ENCODE measurements around the gene CFDP1.
"Not testable (repeated sequence)": the region's sequence is repeated elsewhere in the genome, so short reads cannot be mapped to it uniquely, and the experiment has no call there.

The CFDP1 gene

GRCh38 chr16:75456971-75457370 is 23.7 kb upstream of the CFDP1 start:
- Histone ChIP-seq H3K9ac (ENCODE audit: low read depth, low read length) (no peak overlapping the region), H3K9me3 (ENCODE audit: control insufficient read depth, insufficient read depth, low read length) (no peaks in the 10 kb centered on the region), H3K4me3 (ENCODE audit: low read depth, low read length) (no peak overlapping the region), H3K27me3 (ENCODE audit: control insufficient read depth, insufficient read depth, low read length) (no peaks in the 10 kb centered on the region), H3K36me3 (ENCODE audit: control insufficient read depth, insufficient read depth, low read length) (no peaks in the 10 kb centered on the region), H3K4me1 (ENCODE audit: control insufficient read depth, insufficient read depth, low read length) (peaks cover 18% of the 10 kb centered on the region)

GRCh38 chr16:75456486-75456885 is 23.2 kb upstream of the CFDP1 start:
- not testable (repeated sequence) for H3K27me3 ChIP-seq (ENCODE audit: control insufficient read depth, insufficient read depth, low read length); H3K4me3 ChIP-seq (ENCODE audit: low read depth, low read length); H3K36me3 ChIP-seq (ENCODE audit: control insufficient read depth, insufficient read depth, low read length); H3K9ac ChIP-seq (ENCODE audit: low read depth, low read length); H3K9me3 ChIP-seq (ENCODE audit: control insufficient read depth, insufficient read depth, low read length)
- H3K4me1 ChIP-seq (ENCODE audit: control insufficient read depth, insufficient read depth, low read length): peaks cover 18% of the 10 kb centered on the region

GRCh38 chr16:75455677-75456076 is 22.4 kb upstream of the CFDP1 start:
- Histone ChIP-seq H3K9me3 (ENCODE audit: control insufficient read depth, insufficient read depth, low read length) (no peaks in the 10 kb centered on the region), H3K4me1 (ENCODE audit: control insufficient read depth, insufficient read depth, low read length) (peaks cover 16% of the 10 kb centered on the region), H3K9ac (ENCODE audit: low read depth, low read length) (no peak overlapping the region), H3K27me3 (ENCODE audit: control insufficient read depth, insufficient read depth, low read length) (no peaks in the 10 kb centered on the region), H3K4me3 (ENCODE audit: low read depth, low read length) (no peak overlapping the region), H3K36me3 (ENCODE audit: control insufficient read depth, insufficient read depth, low read length) (no peaks in the 10 kb centered on the region)

GRCh38 chr16:75452464-75453190 is 19.3 kb upstream of the CFDP1 start:
- no peaks in the 10 kb centered on the region for H3K9me3 ChIP-seq (ENCODE audit: control insufficient read depth, insufficient read depth, low read length)

GRCh38 chr16:75446416-75446815 is 13.1 kb upstream of the CFDP1 start:
- no peaks in the 10 kb centered on the region for H3K27me3 ChIP-seq (ENCODE audit: control insufficient read depth, insufficient read depth, low read length)
- H3K36me3 ChIP-seq (ENCODE audit: control insufficient read depth, insufficient read depth, low read length): no peaks in the 10 kb centered on the region

More at GRCh38 chr16:75452464-75453190, 19.3 kb upstream of the CFDP1 start:
- Histone ChIP-seq H3K36me3 (ENCODE audit: control insufficient read depth, insufficient read depth, low read length) (no peaks in the 10 kb centered on the region), H3K9ac (ENCODE audit: low read depth, low read length) (no peak overlapping the region), H3K4me3 (ENCODE audit: low read depth, low read length) (no peak overlapping the region), H3K27me3 (ENCODE audit: control insufficient read depth, insufficient read depth, low read length) (no peaks in the 10 kb centered on the region), H3K4me1 (ENCODE audit: control insufficient read depth, insufficient read depth, low read length) (peaks cover 12% of the 10 kb centered on the region)

GRCh38 chr16:75445298-75445697 is 12.0 kb upstream of the CFDP1 start:
- no peaks in the 10 kb centered on the region for H3K27me3 ChIP-seq (ENCODE audit: control insufficient read depth, insufficient read depth, low read length)
- H3K4me1 ChIP-seq (ENCODE audit: control insufficient read depth, insufficient read depth, low read length): no peaks in the 10 kb centered on the region
- H3K9ac ChIP-seq (ENCODE audit: low read depth, low read length): no peak overlapping the region
- no peaks in the 10 kb centered on the region for H3K9me3 ChIP-seq (ENCODE audit: control insufficient read depth, insufficient read depth, low read length)
- H3K4me3 ChIP-seq (ENCODE audit: low read depth, low read length): no peak overlapping the region
- H3K36me3 ChIP-seq (ENCODE audit: control insufficient read depth, insufficient read depth, low read length): no peaks in the 10 kb centered on the region

More at GRCh38 chr16:75446416-75446815, 13.1 kb upstream of the CFDP1 start:
- Histone ChIP-seq H3K9ac (ENCODE audit: low read depth, low read length) (no peak overlapping the region), H3K4me3 (ENCODE audit: low read depth, low read length) (no peak overlapping the region), H3K9me3 (ENCODE audit: control insufficient read depth, insufficient read depth, low read length) (no peaks in the 10 kb centered on the region), H3K4me1 (ENCODE audit: control insufficient read depth, insufficient read depth, low read length) (no peaks in the 10 kb centered on the region)

GRCh38 chr16:75443298-75443697 is 10.0 kb upstream of the CFDP1 start:
- Histone ChIP-seq H3K4me1 (ENCODE audit: control insufficient read depth, insufficient read depth, low read length) (no peaks in the 10 kb centered on the region), H3K9ac (ENCODE audit: low read depth, low read length) (no peak overlapping the region), H3K4me3 (ENCODE audit: low read depth, low read length) (no peak overlapping the region), H3K9me3 (ENCODE audit: control insufficient read depth, insufficient read depth, low read length) (no peaks in the 10 kb centered on the region), H3K36me3 (ENCODE audit: control insufficient read depth, insufficient read depth, low read length) (no peaks in the 10 kb centered on the region), H3K27me3 (ENCODE audit: control insufficient read depth, insufficient read depth, low read length) (no peaks in the 10 kb centered on the region)

GRCh38 chr16:75433732-75434413 is 570 bp upstream of the CFDP1 start:
- Histone ChIP-seq H3K9ac (ENCODE audit: low read depth, low read length) (peak overlapping the region; percentile 90), H3K9me3 (ENCODE audit: control insufficient read depth, insufficient read depth, low read length) (no peaks in the 10 kb centered on the region), H3K4me1 (ENCODE audit: control insufficient read depth, insufficient read depth, low read length) (peaks cover 3% of the 10 kb centered on the region), H3K4me3 (ENCODE audit: low read depth, low read length) (peak overlapping the region; percentile 82), H3K36me3 (ENCODE audit: control insufficient read depth, insufficient read depth, low read length) (no peaks in the 10 kb centered on the region), H3K27me3 (ENCODE audit: control insufficient read depth, insufficient read depth, low read length) (no peaks in the 10 kb centered on the region)

GRCh38 chr16:75429621-75430403 is 3.5 kb downstream of the CFDP1 start:
- no peak overlapping the region for H3K4me3 ChIP-seq (ENCODE audit: low read depth, low read length)
- no peak overlapping the region for H3K9ac ChIP-seq (ENCODE audit: low read depth, low read length)
- no peaks in the 10 kb centered on the region for H3K9me3 ChIP-seq (ENCODE audit: control insufficient read depth, insufficient read depth, low read length)
- no peaks in the 10 kb centered on the region for H3K27me3 ChIP-seq (ENCODE audit: control insufficient read depth, insufficient read depth, low read length)
- no peaks in the 10 kb centered on the region for H3K36me3 ChIP-seq (ENCODE audit: control insufficient read depth, insufficient read depth, low read length)
- peaks cover 3% of the 10 kb centered on the region for H3K4me1 ChIP-seq (ENCODE audit: control insufficient read depth, insufficient read depth, low read length)

- H3K9me3 ChIP-seq (ENCODE audit: control insufficient read depth, insufficient read depth, low read length); H3K36me3 ChIP-seq (ENCODE audit: control insufficient read depth, insufficient read depth, low read length); H3K4me3 ChIP-seq (ENCODE audit: low read depth, low read length); H3K4me1 ChIP-seq (ENCODE audit: control insufficient read depth, insufficient read depth, low read length); H3K27me3 ChIP-seq (ENCODE audit: control insufficient read depth, insufficient read depth, low read length); H3K9ac ChIP-seq (ENCODE audit: low read depth, low read length): not testable (repeated sequence)
Measured at GRCh38 chr16:75426524-75426923, 6.8 kb downstream of the CFDP1 start.

- H3K4me1 ChIP-seq (ENCODE audit: control insufficient read depth, insufficient read depth, low read length): peaks cover 12% of the 10 kb centered on the region
- not testable (repeated sequence) for H3K27me3 ChIP-seq (ENCODE audit: control insufficient read depth, insufficient read depth, low read length); H3K36me3 ChIP-seq (ENCODE audit: control insufficient read depth, insufficient read depth, low read length); H3K9me3 ChIP-seq (ENCODE audit: control insufficient read depth, insufficient read depth, low read length); H3K4me3 ChIP-seq (ENCODE audit: low read depth, low read length); H3K9ac ChIP-seq (ENCODE audit: low read depth, low read length)
Measured at GRCh38 chr16:75424105-75424762, 9.1 kb downstream of the CFDP1 start.

Measured in iPS-15b (cell line).